Measurements from ENCODE around the gene CDH26.

Gene CDH26

DNA sequence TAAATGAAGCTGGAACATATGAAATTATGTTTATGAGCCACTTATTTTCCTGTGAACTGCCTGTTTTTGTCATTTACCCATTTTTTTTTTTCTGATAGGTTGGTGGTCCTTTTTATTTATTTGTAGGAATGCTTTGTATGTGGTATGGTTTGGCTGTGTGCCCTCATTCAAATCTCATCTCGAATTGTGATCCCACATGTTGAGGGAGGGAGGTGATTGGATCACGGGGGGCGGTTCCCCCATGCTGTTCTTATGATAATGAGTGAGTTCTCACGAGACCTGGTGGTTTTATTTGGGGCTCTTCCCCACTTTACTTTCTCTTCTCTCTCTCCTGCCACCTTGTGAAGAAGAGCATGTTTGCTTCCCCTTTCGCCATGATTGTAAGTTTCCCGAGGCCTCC, 77.3 kb downstream of the CDH26 start:
- in situ Hi-C loops (cut with MboI; ENCODE audit: low pct_unique_long_range_greater_than_20kb, low sequenced_read_pairs): no loop called here
- DNase-seq: peak; percentile 26

DNA sequence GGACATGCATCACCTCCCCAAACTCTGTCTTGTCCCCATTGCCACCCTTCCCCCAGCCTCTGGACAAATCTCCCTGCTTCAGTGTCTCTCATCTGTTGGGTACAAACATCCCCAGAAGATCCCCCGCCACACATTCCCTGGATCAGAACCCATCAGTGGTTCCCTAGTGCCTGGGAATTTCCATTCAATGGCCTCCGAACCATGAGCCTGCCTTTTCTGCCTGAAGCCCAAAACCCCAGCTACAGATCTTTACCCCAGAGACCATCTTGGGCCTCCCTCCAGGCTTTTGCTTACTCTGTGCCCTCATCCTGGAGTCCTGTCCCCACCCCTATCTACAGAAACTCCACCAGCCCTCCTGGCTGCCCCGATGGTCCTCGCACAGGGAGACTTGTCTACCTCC, 78.1 kb downstream of the CDH26 start:
- no peak for DNase-seq
- in situ Hi-C loops (cut with MboI; ENCODE audit: low pct_unique_long_range_greater_than_20kb, low sequenced_read_pairs): no loop called here

- DNase-seq: peak; percentile 24
- in situ Hi-C loops (cut with MboI; ENCODE audit: low pct_unique_long_range_greater_than_20kb, low sequenced_read_pairs): no loop called here
These were observed 78.7 kb downstream of the CDH26 start for GRCh38 chr20:60036746-60037499.

- in situ Hi-C loops (cut with MboI; ENCODE audit: low pct_unique_long_range_greater_than_20kb, low sequenced_read_pairs): no loop called here
- DNase-seq: no peak
These were observed 80.3 kb downstream of the CDH26 start for GRCh38 chr20:60038400-60039008.

DNA sequence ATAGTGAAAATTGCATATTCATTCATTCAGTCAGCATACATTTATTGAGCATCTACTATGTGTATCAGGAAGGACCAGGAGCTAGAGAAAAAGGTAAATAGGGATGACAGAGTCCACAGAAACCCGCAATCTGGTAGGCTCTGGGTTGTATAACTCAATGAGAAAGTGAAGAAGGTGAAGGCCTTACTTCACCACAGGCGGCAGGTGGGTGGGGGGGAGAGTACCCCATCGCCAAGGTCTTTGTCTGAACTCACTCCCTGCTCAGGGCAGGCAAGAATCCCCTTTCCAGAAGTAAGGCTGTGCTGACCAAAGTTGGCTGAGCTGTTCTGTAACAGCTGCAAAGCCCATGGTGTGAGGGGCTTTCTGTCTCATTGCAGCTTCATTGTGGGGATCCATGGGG, 81.3 kb downstream of the CDH26 start:
- in situ Hi-C loops (cut with MboI; ENCODE audit: low pct_unique_long_range_greater_than_20kb, low sequenced_read_pairs): no loop called here
- no peak for DNase-seq

- no peak for DNase-seq
- in situ Hi-C loops (cut with MboI; ENCODE audit: low pct_unique_long_range_greater_than_20kb, low sequenced_read_pairs): loop anchor here (10.0 kb wide), 1 partner anchor 46 kb away; no protein-coding TSS in a partner anchor
These were observed 82.4 kb downstream of the CDH26 start for GRCh38 chr20:60040471-60041162.

GRCh38 chr20:60041436-60042165, 83.4 kb downstream of the CDH26 start:
- DNase-seq: peak; percentile 72
- in situ Hi-C loops (cut with MboI; ENCODE audit: low pct_unique_long_range_greater_than_20kb, low sequenced_read_pairs): loop anchor here (10.0 kb wide), 1 partner anchor 47 kb away; no protein-coding TSS in a partner anchor

- in situ Hi-C loops (cut with MboI; ENCODE audit: low pct_unique_long_range_greater_than_20kb, low sequenced_read_pairs): loop anchor here (10.0 kb wide), 1 partner anchor 49 kb away; no protein-coding TSS in a partner anchor
- no peak for DNase-seq
These were observed 85.2 kb downstream of the CDH26 start for GRCh38 chr20:60043435-60043834.

DNA sequence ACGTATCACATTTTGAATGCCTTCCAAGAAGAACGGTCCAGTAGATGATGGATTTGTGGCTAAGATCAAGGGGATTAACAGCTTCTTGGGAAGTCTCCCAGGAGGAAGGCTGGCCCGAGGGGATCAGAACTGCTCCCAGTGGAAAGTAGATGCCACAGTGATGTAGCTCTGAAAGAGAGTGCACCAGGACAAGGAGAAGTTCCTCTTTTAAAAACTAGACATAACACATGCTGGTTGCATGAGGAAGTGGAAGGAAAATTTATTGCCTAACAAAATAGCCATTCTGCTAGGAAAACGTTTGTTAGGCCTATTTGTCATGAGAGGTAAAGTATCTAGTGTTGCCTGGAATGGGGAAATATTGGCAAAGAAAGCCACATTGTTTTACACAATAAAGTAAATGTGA, 87.8 kb downstream of the CDH26 start:
- in situ Hi-C loops (cut with MboI; ENCODE audit: low pct_unique_long_range_greater_than_20kb, low sequenced_read_pairs): loop anchor here (10.0 kb wide), 1 partner anchor 51 kb away; no protein-coding TSS in a partner anchor
- peak; percentile 88 for DNase-seq

GRCh38 chr20:60046436-60046835, 88.2 kb downstream of the CDH26 start:
- in situ Hi-C loops (cut with MboI; ENCODE audit: low pct_unique_long_range_greater_than_20kb, low sequenced_read_pairs): loop anchor here (10.0 kb wide), 1 partner anchor 52 kb away; no protein-coding TSS in a partner anchor
- DNase-seq: no peak

DNA sequence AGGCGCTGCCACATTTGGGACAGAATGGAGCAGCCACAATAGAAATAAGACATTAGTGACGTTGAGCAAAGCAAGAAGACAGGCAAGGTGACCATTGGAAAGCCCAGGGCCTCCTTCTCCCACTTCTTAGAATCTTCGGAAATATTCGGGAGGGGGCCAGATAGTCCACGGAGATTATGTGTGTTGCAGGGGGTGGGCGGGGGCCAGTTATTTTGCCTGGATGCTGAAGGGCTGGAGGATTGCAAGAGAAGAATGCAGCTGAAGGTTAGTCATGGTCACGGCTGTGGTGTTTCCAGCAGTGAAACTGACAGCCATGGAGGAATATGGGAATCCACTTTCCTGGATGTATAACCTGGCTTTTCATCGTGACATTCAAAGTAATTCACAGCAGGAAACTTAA, 88.6 kb downstream of the CDH26 start:
- in situ Hi-C loops (cut with MboI; ENCODE audit: low pct_unique_long_range_greater_than_20kb, low sequenced_read_pairs): loop anchor here (10.0 kb wide), 1 partner anchor 52 kb away; no protein-coding TSS in a partner anchor
- no peak for DNase-seq

GRCh38 chr20:60048634-60049521, 90.7 kb downstream of the CDH26 start:
- peak; percentile 26 for DNase-seq
- in situ Hi-C loops (cut with MboI; ENCODE audit: low pct_unique_long_range_greater_than_20kb, low sequenced_read_pairs): loop anchor here (10.0 kb wide), 1 partner anchor 54 kb away; no protein-coding TSS in a partner anchor

DNA sequence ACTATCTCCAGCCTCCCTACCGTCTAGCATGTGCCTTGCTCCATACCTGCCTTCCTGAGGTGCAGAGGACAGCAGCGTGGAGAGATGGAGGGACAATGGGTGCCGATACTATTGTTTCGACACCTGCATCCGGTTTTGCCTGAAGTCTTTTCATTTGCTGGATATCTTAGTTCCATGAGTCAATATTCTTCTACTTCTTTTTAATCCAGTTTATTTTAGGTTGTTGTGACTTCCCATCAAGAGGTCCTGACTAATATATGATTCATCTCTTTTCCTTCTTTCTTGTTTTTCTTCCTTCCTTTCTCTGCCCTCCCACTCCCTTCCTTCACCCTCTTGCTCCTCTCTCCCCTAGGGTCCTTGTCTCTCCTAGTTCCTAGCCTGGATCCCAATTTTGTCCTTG, 91.4 kb downstream of the CDH26 start:
- in situ Hi-C loops (cut with MboI; ENCODE audit: low pct_unique_long_range_greater_than_20kb, low sequenced_read_pairs): loop anchor here (10.0 kb wide), 1 partner anchor 55 kb away; no protein-coding TSS in a partner anchor
- DNase-seq: no peak

DNA sequence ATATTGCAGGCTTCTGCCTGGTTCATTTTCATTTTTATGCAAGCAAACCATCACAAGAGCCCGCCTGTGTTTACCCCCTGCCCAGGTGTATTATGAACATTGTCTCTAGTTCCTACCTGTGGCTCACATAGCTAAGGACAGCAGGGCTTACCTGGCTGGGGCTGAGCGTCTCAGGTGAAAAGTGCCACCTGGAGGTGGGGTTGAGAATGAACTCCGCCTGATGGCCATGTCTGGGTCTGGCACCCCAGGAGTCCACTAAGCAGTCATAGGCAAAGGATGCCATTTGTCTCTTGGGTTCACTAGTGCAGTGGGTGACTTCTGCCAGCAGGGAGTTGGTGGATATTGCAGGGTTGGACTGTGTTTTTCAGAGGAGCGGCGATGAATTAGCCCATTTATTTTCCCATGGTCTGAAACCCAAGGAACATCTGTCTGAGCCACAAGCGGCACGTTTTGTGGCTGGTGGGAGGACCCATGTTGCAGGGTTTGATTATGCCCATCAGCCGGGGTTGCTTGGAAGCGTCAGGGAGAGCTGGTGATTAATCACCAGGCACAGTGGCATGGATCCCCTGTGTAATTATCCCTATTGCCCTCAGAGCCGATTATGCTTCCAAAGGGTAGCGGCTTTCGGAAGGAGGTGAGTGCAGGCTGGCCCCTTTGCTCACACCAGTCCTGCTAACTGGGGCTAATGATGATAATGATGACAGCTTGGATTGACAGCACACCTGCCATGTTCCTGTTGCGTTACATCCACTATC, 92.1 kb downstream of the CDH26 start:
- no peak for DNase-seq

DNA sequence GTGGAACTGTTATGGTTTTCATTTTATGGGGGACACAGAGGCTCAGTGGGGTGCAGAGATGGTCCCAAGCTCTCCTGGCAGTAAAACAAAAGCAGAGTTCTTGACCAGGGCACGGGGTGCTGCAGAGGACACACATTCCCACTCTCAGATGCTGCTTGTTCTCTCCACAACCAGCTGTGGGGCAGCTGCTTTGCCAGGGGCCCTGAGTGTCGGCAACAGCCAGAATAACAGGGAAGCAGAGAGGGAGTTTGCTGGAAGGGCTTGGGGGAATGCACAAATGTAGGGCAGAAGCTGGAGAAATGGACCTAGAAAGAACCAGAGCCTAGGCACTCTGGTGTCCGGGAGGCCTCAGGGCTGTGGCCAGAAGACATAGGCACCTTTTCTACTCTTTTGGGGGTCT, 93.7 kb downstream of the CDH26 start:
- in situ Hi-C loops (cut with MboI; ENCODE audit: low pct_unique_long_range_greater_than_20kb, low sequenced_read_pairs): no loop called here
- DNase-seq: no peak

More for the DNA sequence above, 92.1 kb downstream of the CDH26 start:
- in situ Hi-C loops (cut with MboI; ENCODE audit: low pct_unique_long_range_greater_than_20kb, low sequenced_read_pairs): no loop called here

- in situ Hi-C loops (cut with MboI; ENCODE audit: low pct_unique_long_range_greater_than_20kb, low sequenced_read_pairs): no loop called here
These were observed 94.1 kb downstream of the CDH26 start for GRCh38 chr20:60052322-60052721.

GRCh38 chr20:60053125-60053817, 95.0 kb downstream of the CDH26 start:
- no peak for DNase-seq
- in situ Hi-C loops (cut with MboI; ENCODE audit: low pct_unique_long_range_greater_than_20kb, low sequenced_read_pairs): no loop called here

More at GRCh38 chr20:60052322-60052721, 94.1 kb downstream of the CDH26 start:
- DNase-seq: no peak

Measured in KBM-7 (cell line).